ENCODE data around the gene PDE6G. TPM values are rescaled to one million over a fixed set of nuclear protein-coding genes. Genes with fewer than 3 reads are reported as not detected.

The PDE6G gene
- total RNA-seq, 1 donor from 2014 or later = 1.2 TPM

DNA sequence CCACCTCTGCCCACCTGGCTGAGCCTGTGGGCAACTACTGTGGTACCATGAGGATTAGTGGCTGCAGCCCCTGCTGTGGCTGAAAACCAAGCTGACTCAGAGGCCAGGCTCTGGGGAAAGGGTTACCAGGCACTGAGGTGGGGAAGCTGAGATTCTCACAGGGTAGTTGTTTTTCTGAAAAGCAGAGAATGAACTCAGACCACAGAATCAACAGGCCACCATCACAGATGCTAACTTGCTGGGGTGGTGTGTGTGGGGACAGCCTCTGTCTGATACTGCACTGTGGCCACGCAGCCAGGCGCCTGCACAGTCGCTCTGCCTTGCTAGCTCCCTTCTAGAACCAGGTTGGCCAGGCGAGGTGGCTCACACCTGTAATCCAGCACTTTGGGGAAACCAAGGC is 48.3 kb downstream of the PDE6G start:
- CTCF ChIA-PET = no interaction called here
- no peak for DNase-seq

DNA sequence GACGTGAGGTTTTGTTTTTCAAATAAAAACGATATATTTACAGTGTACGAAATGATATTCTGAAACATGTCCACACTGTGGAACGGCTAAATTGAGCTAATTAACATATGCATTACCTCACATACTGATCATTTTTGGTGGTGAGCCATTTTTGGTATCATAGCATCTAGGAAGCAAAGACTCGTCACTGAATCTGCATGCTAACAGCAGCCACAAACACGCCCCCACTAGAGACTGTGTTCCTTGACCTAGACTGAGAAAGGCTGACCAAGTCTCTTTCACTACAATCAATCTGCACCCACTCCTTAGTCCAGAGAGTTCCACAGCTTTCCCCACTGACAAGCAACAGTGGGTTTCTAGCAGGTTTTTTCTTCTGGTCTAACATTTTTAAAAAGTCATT is 48.9 kb downstream of the PDE6G start:
- Mint-ChIP-seq H3K27me3 (no peaks in the 10 kb centered on the region), H3K4me3 (no peak overlapping the region), H3K9me3 (no peaks in the 10 kb centered on the region), H3K4me1 (no peaks in the 10 kb centered on the region), H3K36me3 (ENCODE audit: low read depth) (peaks cover 70% of the 10 kb centered on the region), H3K27ac (no peak overlapping the region)
- intact Hi-C loops (cut with micrococcal nuclease) = no loop called here
- ChIA-PET CTCF (no interaction called here), POLR2A (interaction anchor here (2.2 kb wide), 1 partner anchor 9 kb away, joined by 6 read pairs; no protein-coding TSS in a partner anchor)
- no peak for ATAC-seq (ENCODE audit: low read depth)
- DNase-seq = no peak
- TF ChIP-seq, protein P1, sequence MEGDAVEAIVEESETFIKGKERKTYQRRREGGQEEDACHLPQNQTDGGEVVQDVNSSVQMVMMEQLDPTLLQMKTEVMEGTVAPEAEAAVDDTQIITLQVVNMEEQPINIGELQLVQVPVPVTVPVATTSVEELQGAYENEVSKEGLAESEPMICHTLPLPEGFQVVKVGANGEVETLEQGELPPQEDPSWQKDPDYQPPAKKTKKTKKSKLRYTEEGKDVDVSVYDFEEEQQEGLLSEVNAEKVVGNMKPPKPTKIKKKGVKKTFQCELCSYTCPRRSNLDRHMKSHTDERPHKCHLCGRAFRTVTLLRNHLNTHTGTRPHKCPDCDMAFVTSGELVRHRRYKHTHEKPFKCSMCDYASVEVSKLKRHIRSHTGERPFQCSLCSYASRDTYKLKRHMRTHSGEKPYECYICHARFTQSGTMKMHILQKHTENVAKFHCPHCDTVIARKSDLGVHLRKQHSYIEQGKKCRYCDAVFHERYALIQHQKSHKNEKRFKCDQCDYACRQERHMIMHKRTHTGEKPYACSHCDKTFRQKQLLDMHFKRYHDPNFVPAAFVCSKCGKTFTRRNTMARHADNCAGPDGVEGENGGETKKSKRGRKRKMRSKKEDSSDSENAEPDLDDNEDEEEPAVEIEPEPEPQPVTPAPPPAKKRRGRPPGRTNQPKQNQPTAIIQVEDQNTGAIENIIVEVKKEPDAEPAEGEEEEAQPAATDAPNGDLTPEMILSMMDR (IDR thresholded peaks at IDR 0.05) = no peak

More for the DNA sequence above, 48.3 kb downstream of the PDE6G start:
- POLR2A ChIA-PET = interaction anchor here (2.2 kb wide), 1 partner anchor 10 kb away, joined by 6 read pairs; no protein-coding TSS in a partner anchor
- TF ChIP-seq, protein P1 (IDR thresholded peaks at IDR 0.05) = no peak
- no peak overlapping the region for H3K4me3 Mint-ChIP-seq
- intact Hi-C loops (cut with micrococcal nuclease) = no loop called here
- no peaks in the 10 kb centered on the region for H3K9me3 Mint-ChIP-seq
- H3K4me1 Mint-ChIP-seq = no peaks in the 10 kb centered on the region
- peaks cover 72% of the 10 kb centered on the region for H3K36me3 Mint-ChIP-seq (ENCODE audit: low read depth)
- no peak overlapping the region for H3K27ac Mint-ChIP-seq
- H3K27me3 Mint-ChIP-seq = no peaks in the 10 kb centered on the region
- no peak for ATAC-seq (ENCODE audit: low read depth)

DNA sequence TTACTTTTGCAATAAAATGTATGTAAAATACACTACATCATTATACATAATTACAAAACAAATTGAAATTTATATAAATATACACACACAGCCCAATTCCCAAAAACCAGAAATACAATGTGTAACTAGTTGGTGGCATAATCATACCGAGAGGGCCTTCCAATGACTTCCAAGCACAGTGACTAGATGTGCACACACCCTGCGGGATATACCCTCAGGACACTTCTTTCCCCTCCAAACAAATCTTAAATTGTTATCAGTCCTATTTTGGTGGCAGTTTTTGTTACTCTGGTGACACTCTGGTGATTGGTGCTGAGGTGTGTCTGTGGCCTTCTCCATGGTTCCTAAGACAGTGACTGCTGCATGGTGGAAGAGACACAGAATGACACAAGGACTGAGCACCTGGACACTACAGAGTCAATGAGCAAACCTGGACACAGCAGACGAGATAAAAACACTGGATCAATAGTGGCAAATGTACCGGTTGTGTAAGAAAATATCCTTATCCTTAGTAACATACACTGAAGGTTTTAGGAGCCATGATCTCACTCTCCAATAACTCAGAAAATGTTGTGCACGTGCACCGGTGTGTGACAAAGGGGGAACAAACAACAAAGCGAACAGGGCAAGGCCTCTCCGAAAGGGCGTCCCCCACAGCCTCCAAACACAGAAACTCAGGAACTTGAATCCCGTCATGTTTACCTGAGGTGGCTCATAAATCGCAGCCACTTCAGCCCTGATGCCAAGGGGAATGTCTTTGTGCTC is 52.3 kb downstream of the PDE6G start:
- ATAC-seq (ENCODE audit: low read depth) (no peak), DNase-seq (no peak)
- TF ChIP-seq, protein P1 (IDR thresholded peaks at IDR 0.05) = no peak
- Mint-ChIP-seq H3K4me1 (peaks cover 24% of the 10 kb centered on the region), H3K36me3 (ENCODE audit: low read depth) (peaks cover 77% of the 10 kb centered on the region), H3K9me3 (no peaks in the 10 kb centered on the region), H3K27me3 (no peaks in the 10 kb centered on the region), H3K4me3 (no peak overlapping the region), H3K27ac (no peak overlapping the region)
- intact Hi-C loops (cut with micrococcal nuclease) = loop anchor here (5.0 kb wide), 1 partner anchor 312 kb away; no protein-coding TSS in a partner anchor
- CTCF ChIA-PET = no interaction called here
- POLR2A ChIA-PET = no interaction called here

DNA sequence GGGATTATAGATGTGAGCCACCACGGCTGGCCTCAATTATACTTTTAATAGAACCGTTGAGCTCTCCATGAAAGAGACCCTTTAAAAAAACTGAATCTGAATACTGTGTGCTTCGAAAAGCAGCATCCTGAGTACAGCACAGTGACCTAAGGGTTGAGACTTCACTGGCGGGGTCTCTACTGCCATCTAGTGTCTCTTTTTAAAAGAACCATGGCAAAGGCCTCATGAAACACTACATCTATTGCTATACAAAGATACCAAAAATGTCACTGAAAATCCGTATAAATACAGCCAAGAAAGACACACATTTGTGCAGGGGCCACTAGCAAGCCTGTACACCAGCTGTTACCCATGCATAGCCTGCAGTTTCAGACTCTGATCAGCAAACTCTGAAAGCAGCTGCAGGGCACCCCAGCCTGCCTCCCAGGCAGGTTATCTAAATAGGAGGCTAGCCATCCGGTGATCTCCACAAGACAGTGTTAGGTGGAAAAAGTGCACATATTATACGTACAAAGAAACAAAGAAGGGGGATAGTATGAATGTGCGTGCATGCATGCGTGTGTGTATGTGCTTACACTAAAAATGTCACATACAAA is 54.7 kb downstream of the PDE6G start:
- POLR2A ChIA-PET = interaction anchor here (1.1 to 3.0 kb wide), 5 partner anchors 49 to 93 kb away, joined by 3 to 15 read pairs (median 8); partner anchors contain the start of gene ACTG1
- no peaks in the 10 kb centered on the region for H3K9me3 Mint-ChIP-seq
- H3K27me3 Mint-ChIP-seq = no peaks in the 10 kb centered on the region
- TF ChIP-seq, protein P1 (IDR thresholded peaks at IDR 0.05) = peak; percentile 19
- intact Hi-C loops (cut with micrococcal nuclease) = loop anchor here (1.0 to 5.0 kb wide), 6 partner anchors 48 to 459 kb away; no protein-coding TSS in a partner anchor
- no peak overlapping the region for H3K4me3 Mint-ChIP-seq
- H3K4me1 Mint-ChIP-seq = peaks cover 46% of the 10 kb centered on the region
- peaks cover 63% of the 10 kb centered on the region for H3K36me3 Mint-ChIP-seq (ENCODE audit: low read depth)
- H3K27ac Mint-ChIP-seq = peak overlapping the region; percentile 57
- ATAC-seq (ENCODE audit: low read depth) (peak; percentile 63), DNase-seq (no peak)
- CTCF ChIA-PET = interaction anchor here (0.7 to 3.3 kb wide), 18 partner anchors 14 to 459 kb away, joined by 3 to 23 read pairs (median 3); no protein-coding TSS in a partner anchor

Other genes with a start within 250 kb of the PDE6G start
- 2,863 and 2,949 TPM in 2 replicates for gene ACTG1, start 143.7 kb downstream of the PDE6G start, total RNA-seq
- gene FSCN2, start 128.2 kb downstream of the PDE6G start, total RNA-seq = 3.2 and 5.5 TPM in 2 replicates
- 42.6 and 48.2 TPM in 2 replicates for gene FAAP100, start 104.2 kb downstream of the PDE6G start, total RNA-seq
- 96.8 and 132 TPM in 2 replicates for gene NPLOC4, start 19.4 kb downstream of the PDE6G start, total RNA-seq
- 0.34 and 0.95 TPM in 2 replicates for gene TSPAN10, start 19.3 kb downstream of the PDE6G start, total RNA-seq
- 36.7 and 37.3 TPM in 2 replicates for gene OXLD1, start 10.1 kb upstream of the PDE6G start, total RNA-seq
- gene CCDC137, start 10.2 kb upstream of the PDE6G start, total RNA-seq = 34.7 and 41.3 TPM in 2 replicates
- 30.7 and 33.3 TPM in 2 replicates for gene ARL16, start 27.3 kb upstream of the PDE6G start, total RNA-seq
- gene HGS, start 27.5 kb upstream of the PDE6G start, total RNA-seq = 132 and 151 TPM in 2 replicates
- gene MRPL12, start 46.8 kb upstream of the PDE6G start, total RNA-seq = 68.8 and 69.8 TPM in 2 replicates
- 6.1 and 6.4 TPM in 2 replicates for gene SLC25A10, start 55.7 kb upstream of the PDE6G start, total RNA-seq
- 0.20 TPM in 1 of 2 replicates, not detected in the other for gene GCGR, start 147.6 kb upstream of the PDE6G start, total RNA-seq
- gene MCRIP1, start 176.7 kb upstream of the PDE6G start, total RNA-seq = 75.0 and 90.4 TPM in 2 replicates
- not detected in 2 replicates for gene PPP1R27, start 178.5 kb upstream of the PDE6G start, total RNA-seq
- 202 and 225 TPM in 2 replicates for gene P4HB, start 204.0 kb upstream of the PDE6G start, total RNA-seq
- gene ARHGDIA, start 214.8 kb upstream of the PDE6G start, total RNA-seq = 396 and 464 TPM in 2 replicates
- 85.3 and 99.3 TPM in 2 replicates for gene ALYREF, start 235.0 kb upstream of the PDE6G start, total RNA-seq
- gene ANAPC11, start 235.2 kb upstream of the PDE6G start, total RNA-seq = 64.2 and 83.8 TPM in 2 replicates
- 0.24 and 0.27 TPM in 2 replicates for gene NPB, start 245.7 kb upstream of the PDE6G start, total RNA-seq